HG03280 (cell line): ENCODE results near the gene CADM1.

ENCODE experiments used
- ATAC-seq: cut with Tn5 transposase; IDR thresholded peaks from one replicate; pipeline ENCODE4 v1.9.1; 2021; ENCODE audit warnings: mild to moderate bottlenecking, moderate library complexity; ENCODE audit not compliant: unreplicated experiment

The CADM1 gene

GRCh38 chr11:115257270-115257669 is 246.9 kb downstream of the CADM1 start:
- no peak for ATAC-seq

- peak; percentile 96 for ATAC-seq
Observed at GRCh38 chr11:115256397-115257197, 247.6 kb downstream of the CADM1 start.

- ATAC-seq = no peak
Observed at GRCh38 chr11:115255006-115255762, 249.0 kb downstream of the CADM1 start.

- no peak for ATAC-seq
Observed at GRCh38 chr11:115251126-115251525, 253.1 kb downstream of the CADM1 start.

- no peak for ATAC-seq
Observed at GRCh38 chr11:115249061-115249578, 255.1 kb downstream of the CADM1 start.

GRCh38 chr11:115247953-115248352 is 256.3 kb downstream of the CADM1 start:
- ATAC-seq = no peak

GRCh38 chr11:115247361-115247760 is 256.9 kb downstream of the CADM1 start:
- ATAC-seq = no peak

GRCh38 chr11:115244758-115245157 is 259.5 kb downstream of the CADM1 start:
- no peak for ATAC-seq

- ATAC-seq = no peak
Observed at GRCh38 chr11:115244296-115244695, 259.9 kb downstream of the CADM1 start.

- ATAC-seq = no peak
Observed at GRCh38 chr11:115242982-115243381, 261.2 kb downstream of the CADM1 start.

- ATAC-seq = no peak
Observed at GRCh38 chr11:115241899-115242298, 262.3 kb downstream of the CADM1 start.

GRCh38 chr11:115238791-115239190 is 265.4 kb downstream of the CADM1 start:
- no peak for ATAC-seq

GRCh38 chr11:115238086-115238485 is 266.1 kb downstream of the CADM1 start:
- ATAC-seq = no peak

GRCh38 chr11:115237578-115237977 is 266.6 kb downstream of the CADM1 start:
- no peak for ATAC-seq

GRCh38 chr11:115234794-115235193 is 269.4 kb downstream of the CADM1 start:
- ATAC-seq = no peak

- no peak for ATAC-seq
Observed at GRCh38 chr11:115226556-115226955, 277.7 kb downstream of the CADM1 start.

- no peak for ATAC-seq
Observed at GRCh38 chr11:115224551-115224950, 279.7 kb downstream of the CADM1 start.

GRCh38 chr11:115222863-115223530 is 281.2 kb downstream of the CADM1 start:
- peak; percentile 50 for ATAC-seq

GRCh38 chr11:115222218-115222862 is 281.9 kb downstream of the CADM1 start:
- ATAC-seq = peak; percentile 87

GRCh38 chr11:115221461-115222069 is 282.6 kb downstream of the CADM1 start:
- peak; percentile 42 for ATAC-seq
